Ishikawa (cell line): Measurements from ENCODE around the gene RAB7B.

ENCODE experiments used
- EGR1 ChIP-seq: IDR thresholded peaks from 2 replicates; pipeline ENCODE4 v1.6.1; 2012
- EP300 ChIP-seq: IDR thresholded peaks from 2 replicates; pipeline ENCODE4 v1.6.1; 2012; ENCODE audit warnings: borderline replicate concordance
- MAX ChIP-seq: IDR thresholded peaks from 2 replicates; pipeline ENCODE4 v1.6.1; 2012
- RAD21 ChIP-seq: IDR thresholded peaks from 2 replicates; pipeline ENCODE4 v1.6.1; 2012; ENCODE audit warnings: low read depth
- REST ChIP-seq: IDR thresholded peaks from 2 replicates; pipeline ENCODE4 v1.6.1; 2012; ENCODE audit warnings: low read depth, mild to moderate bottlenecking
- USF1 ChIP-seq: IDR thresholded peaks from 2 replicates; pipeline ENCODE4 v1.6.1; 2012

GRCh38 chr1:206049919-206050600 is 46.9 kb upstream of the RAB7B start:
- TF ChIP-seq EGR1, result no peak
- no peak for TF ChIP-seq MAX
- no peak for TF ChIP-seq REST
- no peak for TF ChIP-seq USF1
- TF ChIP-seq RAD21, result no peak
- TF ChIP-seq EP300, result no peak
